ENCODE measurements around the gene LDLRAD3.

The LDLRAD3 gene

GRCh38 chr11:36195496-36196354, 251.9 kb downstream of the LDLRAD3 start:
- H3K4me3 ChIP-seq (replicated peaks; ENCODE audit: low read depth, low read length): no peak overlapping the region
- TF ChIP-seq, protein P1, sequence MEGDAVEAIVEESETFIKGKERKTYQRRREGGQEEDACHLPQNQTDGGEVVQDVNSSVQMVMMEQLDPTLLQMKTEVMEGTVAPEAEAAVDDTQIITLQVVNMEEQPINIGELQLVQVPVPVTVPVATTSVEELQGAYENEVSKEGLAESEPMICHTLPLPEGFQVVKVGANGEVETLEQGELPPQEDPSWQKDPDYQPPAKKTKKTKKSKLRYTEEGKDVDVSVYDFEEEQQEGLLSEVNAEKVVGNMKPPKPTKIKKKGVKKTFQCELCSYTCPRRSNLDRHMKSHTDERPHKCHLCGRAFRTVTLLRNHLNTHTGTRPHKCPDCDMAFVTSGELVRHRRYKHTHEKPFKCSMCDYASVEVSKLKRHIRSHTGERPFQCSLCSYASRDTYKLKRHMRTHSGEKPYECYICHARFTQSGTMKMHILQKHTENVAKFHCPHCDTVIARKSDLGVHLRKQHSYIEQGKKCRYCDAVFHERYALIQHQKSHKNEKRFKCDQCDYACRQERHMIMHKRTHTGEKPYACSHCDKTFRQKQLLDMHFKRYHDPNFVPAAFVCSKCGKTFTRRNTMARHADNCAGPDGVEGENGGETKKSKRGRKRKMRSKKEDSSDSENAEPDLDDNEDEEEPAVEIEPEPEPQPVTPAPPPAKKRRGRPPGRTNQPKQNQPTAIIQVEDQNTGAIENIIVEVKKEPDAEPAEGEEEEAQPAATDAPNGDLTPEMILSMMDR (IDR thresholded peaks at IDR 0.05; ENCODE audit: low read length, missing control alignments): no peak
- peak; percentile 32 for DNase-seq (ENCODE audit: low read depth)

DNA sequence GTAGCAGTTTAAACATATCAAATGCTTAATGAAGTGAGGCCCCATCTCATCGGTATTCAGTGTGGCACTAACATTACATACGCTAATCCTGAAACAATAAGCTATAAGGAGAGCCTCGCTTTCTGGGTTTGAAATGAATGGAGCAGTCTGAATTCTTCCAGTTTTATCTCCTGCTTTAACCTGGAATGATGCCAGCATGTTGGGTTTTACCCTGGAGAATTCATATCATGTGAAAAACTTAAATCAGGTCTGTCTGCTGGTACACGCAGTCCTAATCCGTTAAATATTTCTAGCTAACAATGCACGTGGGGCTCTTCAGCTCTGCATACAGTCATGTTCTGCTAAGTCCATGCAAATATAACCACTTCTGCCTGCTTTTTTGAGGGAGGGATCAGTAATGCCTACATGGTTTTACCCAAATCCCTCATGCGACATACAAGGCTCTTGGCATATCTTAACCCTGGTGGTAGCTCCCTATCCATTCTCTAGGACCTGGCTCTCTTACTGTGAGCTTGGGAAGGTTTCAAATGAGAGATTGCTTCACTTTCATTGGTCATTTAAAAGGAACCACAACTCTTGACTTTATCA, 252.6 kb downstream of the LDLRAD3 start:
- H3K4me3 ChIP-seq (replicated peaks; ENCODE audit: low read depth, low read length): no peak overlapping the region
- DNase-seq (ENCODE audit: low read depth): peak; percentile 64
- TF ChIP-seq, protein P1 (IDR thresholded peaks at IDR 0.05; ENCODE audit: low read length, missing control alignments): no peak

DNA sequence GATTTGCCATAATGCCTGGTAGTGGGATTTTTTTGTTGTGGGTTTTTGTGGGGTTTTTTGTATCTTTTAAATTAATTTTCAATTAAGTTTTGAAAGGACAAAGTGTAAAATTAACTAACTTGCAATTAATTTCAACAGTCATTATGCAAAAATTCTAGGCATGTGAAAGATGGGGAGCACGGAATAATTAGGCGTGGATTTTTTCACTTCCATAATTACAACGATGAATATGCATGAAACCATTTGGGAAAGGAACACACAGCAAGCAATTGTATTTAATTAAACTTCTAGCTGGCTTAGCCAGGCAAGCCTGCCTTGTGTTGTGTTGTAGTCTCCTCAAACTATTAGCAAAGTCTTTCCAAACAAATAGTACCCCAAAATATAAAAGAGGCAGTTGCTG, 257.5 kb downstream of the LDLRAD3 start:
- TF ChIP-seq, protein P1 (IDR thresholded peaks at IDR 0.05; ENCODE audit: low read length, missing control alignments): no peak
- no peak for DNase-seq (ENCODE audit: low read depth)
- no peak overlapping the region for H3K4me3 ChIP-seq (replicated peaks; ENCODE audit: low read depth, low read length)

- TF ChIP-seq, protein P1 (IDR thresholded peaks at IDR 0.05; ENCODE audit: low read length, missing control alignments): no peak
- no peak overlapping the region for H3K4me3 ChIP-seq (replicated peaks; ENCODE audit: low read depth, low read length)
- no peak for DNase-seq (ENCODE audit: low read depth)
Observed at GRCh38 chr11:36205536-36205935, 261.7 kb downstream of the LDLRAD3 start.

DNA sequence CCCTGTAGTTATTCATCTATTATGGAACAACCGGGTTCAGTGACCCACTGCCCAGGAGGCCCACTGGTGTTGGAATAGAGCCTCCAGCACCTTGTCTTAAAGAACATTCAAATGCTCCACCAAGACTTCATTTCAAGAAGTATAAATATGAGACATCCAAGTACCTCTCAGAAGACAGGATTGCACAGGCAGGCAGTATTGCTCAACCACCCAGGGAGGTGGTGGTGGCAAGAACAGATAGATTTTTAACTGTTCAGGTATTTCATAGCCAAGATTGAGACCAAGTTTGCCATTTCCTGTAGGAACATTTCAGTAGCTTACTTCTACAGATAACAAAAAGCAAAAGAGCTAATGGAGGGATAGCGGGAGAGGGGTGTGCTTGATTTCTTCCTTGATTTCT, 266.7 kb downstream of the LDLRAD3 start:
- peak; percentile 18 for DNase-seq (ENCODE audit: low read depth)
- TF ChIP-seq, protein P1 (IDR thresholded peaks at IDR 0.05; ENCODE audit: low read length, missing control alignments): no peak

DNA sequence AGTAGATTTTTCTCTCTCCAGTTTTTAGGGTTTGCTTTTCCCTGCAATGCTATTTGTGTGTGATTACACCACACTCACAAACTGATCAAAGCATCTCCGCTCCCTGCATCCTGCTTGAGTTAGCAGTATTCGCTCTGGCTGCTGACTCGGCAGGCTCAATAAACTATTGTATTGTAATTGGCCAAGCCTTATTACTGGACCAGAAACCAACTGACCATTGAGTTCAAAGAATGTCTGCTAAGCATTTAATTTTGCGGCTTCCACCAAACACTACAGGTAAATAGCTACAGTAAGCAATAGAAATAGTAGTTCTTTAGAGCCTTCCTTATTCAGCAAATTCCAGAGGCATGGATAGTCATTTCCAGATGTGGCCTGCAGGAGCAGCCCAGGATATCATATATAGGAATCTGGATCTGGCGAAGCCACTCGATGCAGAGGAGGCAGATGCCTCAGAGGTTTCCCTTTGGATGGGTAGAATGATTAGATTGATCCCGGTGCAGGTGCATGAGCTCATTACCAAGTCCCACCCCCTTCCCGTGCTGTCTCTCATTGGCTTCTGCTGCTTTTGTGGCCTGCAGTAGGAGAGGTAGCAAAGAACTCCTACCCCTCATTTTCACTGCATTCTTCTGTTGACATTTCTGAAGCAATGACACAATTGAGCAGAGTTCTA, 268.0 kb downstream of the LDLRAD3 start:
- TF ChIP-seq, protein P1 (IDR thresholded peaks at IDR 0.05; ENCODE audit: low read length, missing control alignments): no peak
- DNase-seq (ENCODE audit: low read depth): no peak
- no peak overlapping the region for H3K4me3 ChIP-seq (replicated peaks; ENCODE audit: low read depth, low read length)

More for the DNA sequence above, 266.7 kb downstream of the LDLRAD3 start:
- no peak overlapping the region for H3K4me3 ChIP-seq (replicated peaks; ENCODE audit: low read depth, low read length)

Data from fibroblast of pulmonary artery (primary cell).